K562 (cell line): ENCODE data around the gene CHSY3. TPM values are rescaled to one million over a fixed set of nuclear protein-coding genes. Genes with fewer than 3 reads are reported as not detected.

Experiments used
- FOXJ2 ChIP-seq: fragments of 200-800 bp; sonication (Bioruptor generic); IDR thresholded peaks from 2 replicates; pipeline ENCODE4 v1.6.1; 2016; ENCODE audit warnings: missing genetic modification characterization, missing compliant biosample characterization
- MCM2 ChIP-seq: fragments of 450-650 bp; IDR thresholded peaks from 2 replicates; pipeline ENCODE4 v1.6.1; 2017; ENCODE audit warnings: low read depth, mild to moderate bottlenecking
- PHF21A ChIP-seq: fragments of 450-650 bp; IDR thresholded peaks from 2 replicates; pipeline ENCODE4 v1.6.1; 2017; ENCODE audit warnings: low read depth, borderline replicate concordance
- STAT5B ChIP-seq: fragments of 250-450 bp; sonication (Bioruptor Pico); IDR thresholded peaks from 2 replicates; pipeline ENCODE4 v1.8.0; 2021; ENCODE audit warnings: mild to moderate bottlenecking, inconsistent platforms
- TGIF2 ChIP-seq: sonication (generic); formaldehyde crosslinking; IDR thresholded peaks from 2 replicates; pipeline ENCODE4 v1.8.1; 2022; ENCODE audit warnings: mild to moderate bottlenecking, missing genetic modification reagents, moderate library complexity
- ZFP1 ChIP-seq: fragments of 450-650 bp; formaldehyde crosslinking; IDR thresholded peaks from 2 replicates; pipeline ENCODE4 v1.4.0; 2020; ENCODE audit warnings: mild to moderate bottlenecking, mixed read lengths
- ZFP91 ChIP-seq: sonication (generic); formaldehyde crosslinking; IDR thresholded peaks from 2 replicates; pipeline ENCODE4 v1.8.0; 2022; ENCODE audit warnings: mild to moderate bottlenecking, missing genetic modification reagents
- ZNF592 ChIP-seq: fragments of 450-650 bp; IDR thresholded peaks from 2 replicates; pipeline ENCODE4 v1.6.1; 2017; ENCODE audit warnings: antibody characterized with exemption, mild to moderate bottlenecking
- polyA plus RNA-seq, 8 experiments: library from polyadenylated mRNA; depleted of rRNA in 4 of 8; stranded (reverse) in 5 of 8; unstranded in 3 of 8; fragments of >200 nt; fragmentation: Nextera tagmentation in 2 of 8; fragmentation: Illumina TruSeq in 1 of 8; extraction: Ambion mirVana in 2 of 8; extraction: Trizol in 1 of 8; gene quantifications; 2 replicates each; pipeline versions ENCODE4 v1.2.1 to v1.2.3, GENCODE V29; 2011 to 2014; ENCODE audit warnings: inconsistent platforms in 1 of 8, missing spikeins in 1 of 8
- total RNA-seq, 7 experiments: library from RNA; depleted of rRNA in 6 of 7; stranded (reverse); fragments of >200 nt in 6 of 7; fragmentation: Illumina TruSeq in 2 of 7; extraction: Trizol in 2 of 7; gene quantifications; 2 replicates each; pipeline versions ENCODE4 v1.2.1 to v1.2.3, GENCODE V29; 2011 to 2021; ENCODE audit warnings: low replicate concordance in 1 of 7
- TF ChIP-seq, protein P1 (sequence below): fragments of 450-650 bp; IDR thresholded peaks from 2 replicates; pipeline ENCODE4 v1.6.1; 2016; ENCODE audit warnings: mild to moderate bottlenecking, moderate library complexity

Gene CHSY3
- total and polyA plus RNA-seq, 9 of the 15 experiments (the other 6 are each of a cell fraction or from before 2014, with no cell fraction given): 0.04 TPM; not detected in 8

DNA sequence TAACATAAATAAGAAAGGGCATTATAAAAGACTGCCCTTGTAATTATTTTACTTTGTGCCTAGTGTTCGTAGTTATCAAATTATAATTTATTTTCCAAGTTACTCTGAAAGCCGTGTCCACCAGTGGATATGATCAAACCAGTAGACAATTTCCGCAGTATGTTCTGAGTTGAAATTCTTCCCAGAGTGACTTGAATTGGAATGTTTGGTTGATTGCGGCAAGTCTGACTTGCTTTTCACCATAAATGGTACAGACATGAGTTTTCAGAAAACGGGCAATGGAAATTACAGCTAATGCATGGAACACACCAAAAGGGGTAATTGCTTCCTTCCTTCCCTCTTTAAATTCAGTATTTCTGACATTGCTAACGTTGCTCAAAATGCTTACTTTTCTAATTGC lies 56.6 kb downstream of the CHSY3 start (continued):
- no peak for TF ChIP-seq ZFP91 (CRISPR knock-in tag)
- no peak for TF ChIP-seq STAT5B (CRISPR knock-in tag)
- TF ChIP-seq PHF21A: no peak
- no peak for TF ChIP-seq ZNF592
- no peak for TF ChIP-seq FOXJ2 (tag)
- TF ChIP-seq, protein P1, sequence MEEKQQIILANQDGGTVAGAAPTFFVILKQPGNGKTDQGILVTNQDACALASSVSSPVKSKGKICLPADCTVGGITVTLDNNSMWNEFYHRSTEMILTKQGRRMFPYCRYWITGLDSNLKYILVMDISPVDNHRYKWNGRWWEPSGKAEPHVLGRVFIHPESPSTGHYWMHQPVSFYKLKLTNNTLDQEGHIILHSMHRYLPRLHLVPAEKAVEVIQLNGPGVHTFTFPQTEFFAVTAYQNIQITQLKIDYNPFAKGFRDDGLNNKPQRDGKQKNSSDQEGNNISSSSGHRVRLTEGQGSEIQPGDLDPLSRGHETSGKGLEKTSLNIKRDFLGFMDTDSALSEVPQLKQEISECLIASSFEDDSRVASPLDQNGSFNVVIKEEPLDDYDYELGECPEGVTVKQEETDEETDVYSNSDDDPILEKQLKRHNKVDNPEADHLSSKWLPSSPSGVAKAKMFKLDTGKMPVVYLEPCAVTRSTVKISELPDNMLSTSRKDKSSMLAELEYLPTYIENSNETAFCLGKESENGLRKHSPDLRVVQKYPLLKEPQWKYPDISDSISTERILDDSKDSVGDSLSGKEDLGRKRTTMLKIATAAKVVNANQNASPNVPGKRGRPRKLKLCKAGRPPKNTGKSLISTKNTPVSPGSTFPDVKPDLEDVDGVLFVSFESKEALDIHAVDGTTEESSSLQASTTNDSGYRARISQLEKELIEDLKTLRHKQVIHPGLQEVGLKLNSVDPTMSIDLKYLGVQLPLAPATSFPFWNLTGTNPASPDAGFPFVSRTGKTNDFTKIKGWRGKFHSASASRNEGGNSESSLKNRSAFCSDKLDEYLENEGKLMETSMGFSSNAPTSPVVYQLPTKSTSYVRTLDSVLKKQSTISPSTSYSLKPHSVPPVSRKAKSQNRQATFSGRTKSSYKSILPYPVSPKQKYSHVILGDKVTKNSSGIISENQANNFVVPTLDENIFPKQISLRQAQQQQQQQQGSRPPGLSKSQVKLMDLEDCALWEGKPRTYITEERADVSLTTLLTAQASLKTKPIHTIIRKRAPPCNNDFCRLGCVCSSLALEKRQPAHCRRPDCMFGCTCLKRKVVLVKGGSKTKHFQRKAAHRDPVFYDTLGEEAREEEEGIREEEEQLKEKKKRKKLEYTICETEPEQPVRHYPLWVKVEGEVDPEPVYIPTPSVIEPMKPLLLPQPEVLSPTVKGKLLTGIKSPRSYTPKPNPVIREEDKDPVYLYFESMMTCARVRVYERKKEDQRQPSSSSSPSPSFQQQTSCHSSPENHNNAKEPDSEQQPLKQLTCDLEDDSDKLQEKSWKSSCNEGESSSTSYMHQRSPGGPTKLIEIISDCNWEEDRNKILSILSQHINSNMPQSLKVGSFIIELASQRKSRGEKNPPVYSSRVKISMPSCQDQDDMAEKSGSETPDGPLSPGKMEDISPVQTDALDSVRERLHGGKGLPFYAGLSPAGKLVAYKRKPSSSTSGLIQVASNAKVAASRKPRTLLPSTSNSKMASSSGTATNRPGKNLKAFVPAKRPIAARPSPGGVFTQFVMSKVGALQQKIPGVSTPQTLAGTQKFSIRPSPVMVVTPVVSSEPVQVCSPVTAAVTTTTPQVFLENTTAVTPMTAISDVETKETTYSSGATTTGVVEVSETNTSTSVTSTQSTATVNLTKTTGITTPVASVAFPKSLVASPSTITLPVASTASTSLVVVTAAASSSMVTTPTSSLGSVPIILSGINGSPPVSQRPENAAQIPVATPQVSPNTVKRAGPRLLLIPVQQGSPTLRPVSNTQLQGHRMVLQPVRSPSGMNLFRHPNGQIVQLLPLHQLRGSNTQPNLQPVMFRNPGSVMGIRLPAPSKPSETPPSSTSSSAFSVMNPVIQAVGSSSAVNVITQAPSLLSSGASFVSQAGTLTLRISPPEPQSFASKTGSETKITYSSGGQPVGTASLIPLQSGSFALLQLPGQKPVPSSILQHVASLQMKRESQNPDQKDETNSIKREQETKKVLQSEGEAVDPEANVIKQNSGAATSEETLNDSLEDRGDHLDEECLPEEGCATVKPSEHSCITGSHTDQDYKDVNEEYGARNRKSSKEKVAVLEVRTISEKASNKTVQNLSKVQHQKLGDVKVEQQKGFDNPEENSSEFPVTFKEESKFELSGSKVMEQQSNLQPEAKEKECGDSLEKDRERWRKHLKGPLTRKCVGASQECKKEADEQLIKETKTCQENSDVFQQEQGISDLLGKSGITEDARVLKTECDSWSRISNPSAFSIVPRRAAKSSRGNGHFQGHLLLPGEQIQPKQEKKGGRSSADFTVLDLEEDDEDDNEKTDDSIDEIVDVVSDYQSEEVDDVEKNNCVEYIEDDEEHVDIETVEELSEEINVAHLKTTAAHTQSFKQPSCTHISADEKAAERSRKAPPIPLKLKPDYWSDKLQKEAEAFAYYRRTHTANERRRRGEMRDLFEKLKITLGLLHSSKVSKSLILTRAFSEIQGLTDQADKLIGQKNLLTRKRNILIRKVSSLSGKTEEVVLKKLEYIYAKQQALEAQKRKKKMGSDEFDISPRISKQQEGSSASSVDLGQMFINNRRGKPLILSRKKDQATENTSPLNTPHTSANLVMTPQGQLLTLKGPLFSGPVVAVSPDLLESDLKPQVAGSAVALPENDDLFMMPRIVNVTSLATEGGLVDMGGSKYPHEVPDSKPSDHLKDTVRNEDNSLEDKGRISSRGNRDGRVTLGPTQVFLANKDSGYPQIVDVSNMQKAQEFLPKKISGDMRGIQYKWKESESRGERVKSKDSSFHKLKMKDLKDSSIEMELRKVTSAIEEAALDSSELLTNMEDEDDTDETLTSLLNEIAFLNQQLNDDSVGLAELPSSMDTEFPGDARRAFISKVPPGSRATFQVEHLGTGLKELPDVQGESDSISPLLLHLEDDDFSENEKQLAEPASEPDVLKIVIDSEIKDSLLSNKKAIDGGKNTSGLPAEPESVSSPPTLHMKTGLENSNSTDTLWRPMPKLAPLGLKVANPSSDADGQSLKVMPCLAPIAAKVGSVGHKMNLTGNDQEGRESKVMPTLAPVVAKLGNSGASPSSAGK: no peak
- no peak for TF ChIP-seq TGIF2
- TF ChIP-seq MCM2: no peak
- TF ChIP-seq ZFP1 (CRISPR knock-in tag): no peak
